Measurements from ENCODE around the gene GHR.

The GHR gene

DNA sequence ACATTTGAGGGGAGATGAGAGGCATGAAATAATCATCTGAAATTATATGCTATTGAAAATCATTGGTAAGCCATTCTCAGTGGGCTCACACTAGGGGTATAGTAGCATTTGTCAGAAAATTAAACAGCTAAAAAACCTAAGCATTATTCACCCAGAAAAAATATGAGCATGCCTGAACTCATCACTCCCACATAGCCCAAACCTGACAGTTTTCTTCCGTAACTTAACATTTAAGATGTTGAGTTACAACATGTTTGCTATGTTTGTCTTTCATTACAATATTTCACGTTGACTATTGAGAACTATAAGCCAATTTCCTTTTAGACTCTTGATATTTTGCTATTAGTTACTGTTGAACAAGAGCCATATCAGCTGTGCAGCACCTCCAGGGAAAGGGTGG lies 23.5 kb upstream of the GHR start:
- TF ChIP-seq, protein P1, sequence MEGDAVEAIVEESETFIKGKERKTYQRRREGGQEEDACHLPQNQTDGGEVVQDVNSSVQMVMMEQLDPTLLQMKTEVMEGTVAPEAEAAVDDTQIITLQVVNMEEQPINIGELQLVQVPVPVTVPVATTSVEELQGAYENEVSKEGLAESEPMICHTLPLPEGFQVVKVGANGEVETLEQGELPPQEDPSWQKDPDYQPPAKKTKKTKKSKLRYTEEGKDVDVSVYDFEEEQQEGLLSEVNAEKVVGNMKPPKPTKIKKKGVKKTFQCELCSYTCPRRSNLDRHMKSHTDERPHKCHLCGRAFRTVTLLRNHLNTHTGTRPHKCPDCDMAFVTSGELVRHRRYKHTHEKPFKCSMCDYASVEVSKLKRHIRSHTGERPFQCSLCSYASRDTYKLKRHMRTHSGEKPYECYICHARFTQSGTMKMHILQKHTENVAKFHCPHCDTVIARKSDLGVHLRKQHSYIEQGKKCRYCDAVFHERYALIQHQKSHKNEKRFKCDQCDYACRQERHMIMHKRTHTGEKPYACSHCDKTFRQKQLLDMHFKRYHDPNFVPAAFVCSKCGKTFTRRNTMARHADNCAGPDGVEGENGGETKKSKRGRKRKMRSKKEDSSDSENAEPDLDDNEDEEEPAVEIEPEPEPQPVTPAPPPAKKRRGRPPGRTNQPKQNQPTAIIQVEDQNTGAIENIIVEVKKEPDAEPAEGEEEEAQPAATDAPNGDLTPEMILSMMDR (IDR thresholded peaks at IDR 0.05; ENCODE audit: poor library complexity, severe bottlenecking): no peak
- Histone ChIP-seq H3K4me3 (ENCODE audit: severe bottlenecking) (no peak overlapping the region), H3K36me3 (ENCODE audit: low read depth) (no peaks in the 10 kb centered on the region), H3K27ac (ENCODE audit: poor library complexity, severe bottlenecking) (no peak overlapping the region), H3K27me3 (ENCODE audit: insufficient read depth, poor library complexity, severe bottlenecking) (no peaks in the 10 kb centered on the region), H3K4me1 (ENCODE audit: insufficient read depth, poor library complexity, severe bottlenecking) (no peaks in the 10 kb centered on the region), H3K9me3 (ENCODE audit: severe bottlenecking) (no peaks in the 10 kb centered on the region)
- DNase-seq (ENCODE audit: low spot score): no peak
- ATAC-seq (ENCODE audit: low read depth): 0 out of 3 replicates have a peak, but pooled peaks have one; percentile 35

DNA sequence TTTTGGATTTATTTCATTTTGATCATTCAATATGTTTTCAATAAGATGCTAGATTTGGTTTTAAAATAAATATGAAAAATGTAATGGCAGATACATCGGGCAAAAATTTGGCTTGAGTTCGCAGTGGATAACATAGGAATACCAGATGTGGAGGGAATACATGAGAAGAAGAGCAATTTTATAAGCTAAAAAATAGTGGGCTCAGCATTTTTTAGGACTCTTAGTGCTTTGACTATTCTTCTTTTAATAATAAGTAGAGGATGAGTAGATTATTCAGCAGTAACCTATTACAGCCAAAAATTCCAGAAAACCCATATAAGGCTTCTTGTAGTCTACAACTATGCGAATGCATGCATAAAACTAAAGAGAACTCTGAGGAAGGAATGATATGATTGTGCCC lies 22.8 kb upstream of the GHR start:
- no peak for ATAC-seq (ENCODE audit: low read depth)
- DNase-seq (ENCODE audit: low spot score): no peak

DNA sequence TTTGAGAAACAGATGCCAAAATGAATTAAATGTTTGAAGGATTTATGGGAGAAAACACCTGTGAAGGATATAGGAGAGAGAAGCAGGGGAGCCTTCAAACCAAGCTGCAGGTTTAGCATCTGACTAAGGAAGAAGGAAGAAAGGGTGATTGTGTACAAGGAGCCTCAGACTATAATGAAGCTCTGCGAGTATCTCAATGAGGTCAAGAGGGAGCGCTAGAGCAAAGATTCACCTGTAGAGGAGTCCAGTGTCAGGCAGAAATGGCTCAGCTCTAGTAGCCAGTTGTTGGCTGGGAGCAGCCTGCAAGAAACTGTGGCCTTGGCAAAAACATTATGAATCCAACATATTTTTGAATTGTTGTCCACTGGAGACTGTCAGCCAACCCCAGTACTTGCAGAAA lies 20.0 kb upstream of the GHR start:
- no peak overlapping the region for H3K4me3 ChIP-seq (ENCODE audit: severe bottlenecking)
- TF ChIP-seq, protein P1 (IDR thresholded peaks at IDR 0.05; ENCODE audit: poor library complexity, severe bottlenecking): no peak
- H3K9me3 ChIP-seq (ENCODE audit: severe bottlenecking): no peaks in the 10 kb centered on the region
- peaks cover 4% of the 10 kb centered on the region for H3K27me3 ChIP-seq (ENCODE audit: insufficient read depth, poor library complexity, severe bottlenecking)
- no peaks in the 10 kb centered on the region for H3K4me1 ChIP-seq (ENCODE audit: insufficient read depth, poor library complexity, severe bottlenecking)
- ATAC-seq (ENCODE audit: low read depth): no peak
- no peak for DNase-seq (ENCODE audit: low spot score)
- no peaks in the 10 kb centered on the region for H3K36me3 ChIP-seq (ENCODE audit: low read depth)
- H3K27ac ChIP-seq (ENCODE audit: poor library complexity, severe bottlenecking): no peak overlapping the region

More for the DNA sequence above, 22.8 kb upstream of the GHR start:
- Histone ChIP-seq H3K27me3 (ENCODE audit: insufficient read depth, poor library complexity, severe bottlenecking) (peaks cover 2% of the 10 kb centered on the region), H3K36me3 (ENCODE audit: low read depth) (no peaks in the 10 kb centered on the region), H3K4me1 (ENCODE audit: insufficient read depth, poor library complexity, severe bottlenecking) (no peaks in the 10 kb centered on the region), H3K27ac (ENCODE audit: poor library complexity, severe bottlenecking) (no peak overlapping the region), H3K9me3 (ENCODE audit: severe bottlenecking) (no peaks in the 10 kb centered on the region), H3K4me3 (ENCODE audit: severe bottlenecking) (no peak overlapping the region)
- TF ChIP-seq, protein P1 (IDR thresholded peaks at IDR 0.05; ENCODE audit: poor library complexity, severe bottlenecking): no peak

DNA sequence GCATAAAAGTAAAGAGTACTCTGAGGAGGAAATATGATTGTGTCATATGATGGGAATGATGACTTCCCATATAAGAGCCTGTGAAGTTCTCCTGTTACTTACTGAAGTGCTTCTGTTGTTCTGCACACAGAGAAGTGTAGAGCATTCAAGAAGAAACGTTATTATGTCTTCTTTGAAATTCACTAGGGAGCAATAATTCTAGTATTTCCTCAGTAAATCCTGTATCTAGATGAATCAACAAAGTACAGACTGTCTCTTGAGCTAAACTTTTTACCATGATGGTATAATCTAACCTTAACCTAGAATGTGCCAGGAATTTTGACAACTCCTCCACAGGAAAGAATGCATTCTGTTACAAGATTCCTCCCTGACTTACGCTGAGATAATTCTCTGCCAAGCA lies 18.9 kb upstream of the GHR start:
- TF ChIP-seq, protein P1 (IDR thresholded peaks at IDR 0.05; ENCODE audit: poor library complexity, severe bottlenecking): no peak
- no peaks in the 10 kb centered on the region for H3K36me3 ChIP-seq (ENCODE audit: low read depth)
- H3K4me1 ChIP-seq (ENCODE audit: insufficient read depth, poor library complexity, severe bottlenecking): no peaks in the 10 kb centered on the region
- DNase-seq (ENCODE audit: low spot score) (no peak), ATAC-seq (ENCODE audit: low read depth) (no peak)
- H3K27me3 ChIP-seq (ENCODE audit: insufficient read depth, poor library complexity, severe bottlenecking): peaks cover 7% of the 10 kb centered on the region
- no peak overlapping the region for H3K27ac ChIP-seq (ENCODE audit: poor library complexity, severe bottlenecking)
- no peaks in the 10 kb centered on the region for H3K9me3 ChIP-seq (ENCODE audit: severe bottlenecking)
- no peak overlapping the region for H3K4me3 ChIP-seq (ENCODE audit: severe bottlenecking)

DNA sequence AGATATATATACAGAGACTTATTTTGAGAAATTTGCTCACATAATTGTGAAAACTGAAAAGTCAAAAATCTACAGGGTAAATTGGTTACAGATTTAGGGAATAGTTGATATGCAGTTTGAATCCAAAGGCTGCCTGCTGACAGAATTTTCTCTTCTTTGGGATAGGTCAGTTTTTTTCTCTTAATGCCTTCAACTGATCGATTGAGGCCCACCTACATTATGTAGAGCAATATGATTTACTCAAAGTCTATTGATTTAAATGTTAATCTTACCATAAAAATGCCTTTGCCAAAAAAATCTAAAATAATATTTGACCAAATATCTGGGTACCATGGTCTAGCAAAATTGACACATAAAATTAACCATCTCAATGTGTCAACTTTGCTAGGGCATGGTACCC lies 3.9 kb upstream of the GHR start:
- no peak for ATAC-seq (ENCODE audit: low read depth)
- Histone ChIP-seq H3K27me3 (ENCODE audit: insufficient read depth, poor library complexity, severe bottlenecking) (peaks cover 5% of the 10 kb centered on the region), H3K4me1 (ENCODE audit: insufficient read depth, poor library complexity, severe bottlenecking) (no peaks in the 10 kb centered on the region), H3K4me3 (ENCODE audit: severe bottlenecking) (no peak overlapping the region), H3K9me3 (ENCODE audit: severe bottlenecking) (no peaks in the 10 kb centered on the region), H3K27ac (ENCODE audit: poor library complexity, severe bottlenecking) (no peak overlapping the region), H3K36me3 (ENCODE audit: low read depth) (no peaks in the 10 kb centered on the region)
- DNase-seq (ENCODE audit: low spot score): no peak
- TF ChIP-seq, protein P1 (IDR thresholded peaks at IDR 0.05; ENCODE audit: poor library complexity, severe bottlenecking): no peak

Measured in RWPE2 (cell line).